IPS-NIHi11 (cell line): ENCODE data around the gene ADCYAP1R1.
"Not testable (repeated sequence)": the region's sequence is repeated elsewhere in the genome, so short reads cannot be mapped to it uniquely, and the experiment has no call there.

Source experiments
- DNase-seq: peaks from one replicate; pipeline ENCODE4 v3.0.0; 2012; ENCODE audit warnings: mixed read lengths, low spot score

Gene ADCYAP1R1

DNA sequence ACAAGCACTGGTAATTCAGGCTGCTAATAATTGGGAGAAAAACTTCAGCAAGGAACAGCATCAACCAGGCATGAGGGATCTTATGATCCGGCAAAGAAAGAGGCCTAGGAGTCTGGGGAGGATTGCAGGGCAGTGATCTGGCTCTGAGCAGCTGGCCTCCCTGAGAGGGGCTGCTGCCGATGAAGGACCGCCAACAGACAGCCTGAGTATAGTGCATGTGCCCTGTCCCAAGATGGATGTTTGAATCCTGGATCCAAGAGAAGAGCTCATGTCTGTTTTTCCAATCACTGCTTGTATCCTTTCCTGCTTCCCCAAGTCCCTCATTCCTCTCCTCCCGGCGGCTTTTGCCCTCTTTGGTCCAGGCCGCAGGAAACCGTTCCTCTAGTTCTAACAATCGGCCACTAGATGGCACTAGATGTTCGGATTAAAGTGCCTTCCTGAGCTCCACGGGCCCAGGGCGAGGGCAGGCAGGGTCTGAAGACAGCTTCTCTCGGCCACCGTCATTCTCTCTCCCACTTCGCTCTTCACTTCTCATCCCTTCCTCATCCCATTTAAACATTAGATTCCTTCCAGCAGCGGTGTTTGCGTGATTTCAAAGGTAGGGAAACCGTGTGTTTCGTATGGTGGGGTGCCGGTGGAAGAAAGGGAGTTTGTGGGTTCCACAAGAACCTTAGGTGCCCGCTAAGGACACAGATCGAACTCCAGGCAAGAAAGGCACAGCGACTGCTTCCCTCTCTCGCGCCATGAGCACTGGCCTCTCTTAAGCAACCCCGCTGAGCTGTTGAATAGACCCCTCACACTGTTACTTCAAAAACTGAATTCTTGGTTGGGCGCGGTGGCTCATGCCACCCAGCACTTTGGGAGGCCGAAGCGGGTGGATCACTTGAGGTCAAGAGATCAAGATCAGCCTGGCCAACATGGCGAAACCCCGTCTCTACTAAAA lies 82.4 kb downstream of the ADCYAP1R1 start:
- peak; percentile 86 for DNase-seq

GRCh38 chr7:31137234-31137633 lies 85.1 kb downstream of the ADCYAP1R1 start:
- no peak for DNase-seq

GRCh38 chr7:31145339-31145738 lies 93.2 kb downstream of the ADCYAP1R1 start:
- DNase-seq: no peak

GRCh38 chr7:31146030-31146429 lies 93.9 kb downstream of the ADCYAP1R1 start:
- no peak for DNase-seq

GRCh38 chr7:31146538-31146937 lies 94.4 kb downstream of the ADCYAP1R1 start:
- DNase-seq: no peak

GRCh38 chr7:31151849-31152248 lies 99.7 kb downstream of the ADCYAP1R1 start:
- no peak for DNase-seq

DNA sequence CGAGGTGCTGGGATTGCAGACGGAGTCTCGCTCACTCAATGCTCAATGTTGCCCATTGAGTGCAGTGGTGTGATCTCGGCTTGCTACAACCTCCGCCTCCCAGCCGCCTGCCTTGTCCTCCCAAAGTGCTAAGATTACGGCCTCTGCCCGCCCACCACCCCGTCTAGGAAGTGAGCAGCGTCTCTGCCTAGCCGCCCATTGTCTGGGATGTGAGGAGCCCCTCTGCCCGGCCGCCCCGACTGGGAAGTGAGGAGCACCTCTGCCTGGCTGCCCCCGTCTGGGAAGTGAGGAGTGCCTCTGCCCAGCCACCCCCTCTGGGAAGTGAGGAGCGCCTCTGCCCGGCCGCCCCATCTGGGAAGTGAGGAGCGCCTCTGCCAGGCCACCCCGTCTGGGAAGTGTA lies 101.2 kb downstream of the ADCYAP1R1 start:
- not testable (repeated sequence) for DNase-seq

DNA sequence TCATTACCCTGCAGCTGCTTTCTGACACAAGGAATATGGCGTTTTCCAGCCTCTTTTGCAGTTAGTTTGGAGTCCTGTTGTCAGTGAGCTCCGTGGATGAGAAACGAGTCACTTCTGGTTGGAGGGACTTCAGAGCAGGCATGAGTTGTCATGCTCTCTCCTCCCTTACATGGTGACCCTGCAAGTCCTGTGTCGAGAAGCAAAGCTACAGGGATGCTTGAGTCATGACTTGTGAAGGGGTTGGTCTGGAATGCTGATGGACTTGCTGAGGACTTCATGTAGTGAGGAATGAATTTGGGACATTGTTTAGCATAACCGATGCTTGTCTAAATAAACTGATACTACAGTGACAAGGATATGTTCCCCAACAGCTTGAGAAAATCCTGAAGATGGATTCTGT lies 108.8 kb downstream of the ADCYAP1R1 start:
- DNase-seq: no peak
